Sciatic nerve (tissue), 2 donors: ENCODE results near the gene CCNC. TPM values are rescaled to one million over a fixed set of nuclear protein-coding genes. Genes with fewer than 3 reads are reported as not detected.
A peak's percentile ranks its signal among the peaks of the same experiment; 100 is the strongest.
"Not testable (repeated sequence)": the region's sequence is repeated elsewhere in the genome, so short reads cannot be mapped to it uniquely, and the experiment has no call there.

Source experiments
- ATAC-seq: fragments of 200-7000 bp; cut with Tn5 transposase; one replicate; pipeline ENCODE4 v1.9.1; 2020; ENCODE audit warnings: mild to moderate bottlenecking, moderate library complexity
- DNase-seq: peaks from one replicate; pipeline ENCODE4 v3.0.0-alpha.2; 2020; ENCODE audit warnings: low spot score
- intact Hi-C: fragments of 100-400 bp; cut with DNase I; formaldehyde crosslinking; loops from one replicate; pipeline ENCODE4 v1.14.2; 2022
- total RNA-seq: library from RNA; stranded (reverse); fragmentation: NEBNext Ultra II Directional; extraction: Animal tissue kit (Norgen Biotek cat#: 25700); gene quantifications from one replicate; pipeline ENCODE4 v1.2.1, GENCODE V29; 2021
- donor health status: DM: no; HTN: no; CAD: no.
- donor health status: DM: no; HTN: no; CAD: no.

Gene CCNC
- total RNA-seq, 1 donor from 2014 or later: 32.5 TPM

- intact Hi-C loops: loop anchor here (10.0 kb wide), 1 partner anchor 860 kb away; the partner anchor contains the start of gene SIM1
- ATAC-seq (peak; percentile 7), DNase-seq (no peak)
Measured at GRCh38 chr6:99604166-99605073, 36.0 kb upstream of the CCNC start.

GRCh38 chr6:99603421-99604165, 35.1 kb upstream of the CCNC start:
- ATAC-seq (peak; percentile 33), DNase-seq (no peak)
- intact Hi-C loops: loop anchor here (10.0 kb wide), 1 partner anchor 861 kb away; the partner anchor contains the start of gene SIM1

GRCh38 chr6:99602520-99603420, 34.3 kb upstream of the CCNC start:
- DNase-seq (no peak), ATAC-seq (peak; percentile 22)
- intact Hi-C loops: loop anchor here (10.0 kb wide), 1 partner anchor 862 kb away; the partner anchor contains the start of gene SIM1

- ATAC-seq, intact Hi-C loops, DNase-seq: not testable (repeated sequence)
Measured at GRCh38 chr6:99594696-99595095, 26.2 kb upstream of the CCNC start.

GRCh38 chr6:99592900-99593299, 24.4 kb upstream of the CCNC start:
- intact Hi-C loops: no loop called here
- DNase-seq (no peak), ATAC-seq (peak; percentile 71)

GRCh38 chr6:99591673-99592364, 23.4 kb upstream of the CCNC start:
- no peak for ATAC-seq
- intact Hi-C loops: no loop called here

GRCh38 chr6:99590728-99591672, 22.5 kb upstream of the CCNC start:
- intact Hi-C loops: no loop called here
- ATAC-seq (no peak), DNase-seq (no peak)

More at GRCh38 chr6:99591673-99592364, 23.4 kb upstream of the CCNC start:
- DNase-seq: no peak

GRCh38 chr6:99589907-99590493, 21.5 kb upstream of the CCNC start:
- ATAC-seq (no peak), DNase-seq (no peak)
- intact Hi-C loops: no loop called here

- ATAC-seq (peak; percentile 16), DNase-seq (no peak)
- intact Hi-C loops: no loop called here
Measured at GRCh38 chr6:99589290-99589672, 20.8 kb upstream of the CCNC start.

- DNase-seq (peak; percentile 74), ATAC-seq (peak; percentile 89)
- intact Hi-C loops: loop anchor here (1.0 kb wide), 1 partner anchor 35 kb away; no protein-coding TSS in a partner anchor
Measured at GRCh38 chr6:99588618-99589289, 20.3 kb upstream of the CCNC start.

GRCh38 chr6:99587792-99588191, 19.3 kb upstream of the CCNC start:
- DNase-seq (no peak), ATAC-seq (no peak)
- intact Hi-C loops: loop anchor here (1.0 kb wide), 1 partner anchor 34 kb away; no protein-coding TSS in a partner anchor

GRCh38 chr6:99579781-99580180, 11.3 kb upstream of the CCNC start:
- intact Hi-C loops: no loop called here
- DNase-seq (no peak), ATAC-seq (no peak)

GRCh38 chr6:99575544-99576227, 7.2 kb upstream of the CCNC start:
- intact Hi-C loops: no loop called here
- DNase-seq (no peak), ATAC-seq (no peak)

GRCh38 chr6:99573980-99574617, 5.6 kb upstream of the CCNC start:
- DNase-seq (no peak), ATAC-seq (no peak)
- intact Hi-C loops: no loop called here

GRCh38 chr6:99563056-99563723, 5.3 kb downstream of the CCNC start:
- no peak for DNase-seq
- intact Hi-C loops: no loop called here
- no peak for ATAC-seq
